ENCODE measurements around the gene SLITRK3.

Gene SLITRK3

GRCh38 chr3:165210727-165211126 lies 14.5 kb upstream of the SLITRK3 start:
- TF ChIP-seq YY1 (IDR thresholded peaks at IDR 0.05; ENCODE audit: insufficient read depth, insufficient read length) (no peak), SUZ12 (IDR thresholded peaks at IDR 0.05; ENCODE audit: extremely low read depth, insufficient read depth, insufficient read length) (no peak), ZNF274 (IDR thresholded peaks at IDR 0.05; ENCODE audit: low read depth, low read length) (no peak)
- Histone ChIP-seq H3K36me3 (ENCODE audit: insufficient read depth, insufficient read length, low read length) (no peaks in the 10 kb centered on the region), H3K4me1 (ENCODE audit: insufficient read depth, insufficient read length) (no peaks in the 10 kb centered on the region), H3K27me3 (ENCODE audit: insufficient read depth, insufficient read length) (peaks cover 9% of the 10 kb centered on the region), H3K9me3 (ENCODE audit: insufficient read depth, low read length) (no peaks in the 10 kb centered on the region), H3K4me3 (ENCODE audit: insufficient read length, low read depth) (no peak overlapping the region), H3K9ac (ENCODE audit: insufficient read length, low read depth) (no peak overlapping the region)
- no peak for DNase-seq (ENCODE audit: low read depth, low spot score)

- TF ChIP-seq SUZ12 (IDR thresholded peaks at IDR 0.05; ENCODE audit: extremely low read depth, insufficient read depth, insufficient read length) (no peak), YY1 (IDR thresholded peaks at IDR 0.05; ENCODE audit: insufficient read depth, insufficient read length) (no peak), ZNF274 (IDR thresholded peaks at IDR 0.05; ENCODE audit: low read depth, low read length) (no peak)
- H3K9ac ChIP-seq (ENCODE audit: insufficient read length, low read depth): no peak overlapping the region
- no peak for DNase-seq (ENCODE audit: low read depth, low spot score)
- H3K36me3 ChIP-seq (ENCODE audit: insufficient read depth, insufficient read length, low read length): no peaks in the 10 kb centered on the region
- H3K4me3 ChIP-seq (ENCODE audit: insufficient read length, low read depth): no peak overlapping the region
- peaks cover 9% of the 10 kb centered on the region for H3K27me3 ChIP-seq (ENCODE audit: insufficient read depth, insufficient read length)
- H3K9me3 ChIP-seq (ENCODE audit: insufficient read depth, low read length): no peaks in the 10 kb centered on the region
- H3K4me1 ChIP-seq (ENCODE audit: insufficient read depth, insufficient read length): no peaks in the 10 kb centered on the region
These were observed 13.9 kb upstream of the SLITRK3 start for GRCh38 chr3:165210132-165210531.

GRCh38 chr3:165206454-165207266 lies 10.5 kb upstream of the SLITRK3 start:
- H3K9ac ChIP-seq (ENCODE audit: insufficient read length, low read depth): no peak overlapping the region
- H3K36me3 ChIP-seq (ENCODE audit: insufficient read depth, insufficient read length, low read length): no peaks in the 10 kb centered on the region
- peak; percentile 69 for DNase-seq (ENCODE audit: low read depth, low spot score)
- H3K4me1 ChIP-seq (ENCODE audit: insufficient read depth, insufficient read length): no peaks in the 10 kb centered on the region
- TF ChIP-seq ZNF274 (IDR thresholded peaks at IDR 0.05; ENCODE audit: low read depth, low read length): no peak
- no peak for TF ChIP-seq YY1 (IDR thresholded peaks at IDR 0.05; ENCODE audit: insufficient read depth, insufficient read length)
- no peak for TF ChIP-seq SUZ12 (IDR thresholded peaks at IDR 0.05; ENCODE audit: extremely low read depth, insufficient read depth, insufficient read length)
- no peaks in the 10 kb centered on the region for H3K9me3 ChIP-seq (ENCODE audit: insufficient read depth, low read length)
- H3K27me3 ChIP-seq (ENCODE audit: insufficient read depth, insufficient read length): peaks cover 9% of the 10 kb centered on the region
- peak overlapping the region; percentile 24 for H3K4me3 ChIP-seq (ENCODE audit: insufficient read length, low read depth)

GRCh38 chr3:165204445-165204844 lies 8.3 kb upstream of the SLITRK3 start:
- no peak for DNase-seq (ENCODE audit: low read depth, low spot score)
- TF ChIP-seq SUZ12 (IDR thresholded peaks at IDR 0.05; ENCODE audit: extremely low read depth, insufficient read depth, insufficient read length): no peak
- TF ChIP-seq YY1 (IDR thresholded peaks at IDR 0.05; ENCODE audit: insufficient read depth, insufficient read length): no peak
- TF ChIP-seq ZNF274 (IDR thresholded peaks at IDR 0.05; ENCODE audit: low read depth, low read length): no peak

GRCh38 chr3:165202995-165203394 lies 6.8 kb upstream of the SLITRK3 start:
- H3K4me3 ChIP-seq (ENCODE audit: insufficient read length, low read depth): no peak overlapping the region
- DNase-seq (ENCODE audit: low read depth, low spot score): no peak
- H3K27me3 ChIP-seq (ENCODE audit: insufficient read depth, insufficient read length): peaks cover 18% of the 10 kb centered on the region
- no peaks in the 10 kb centered on the region for H3K9me3 ChIP-seq (ENCODE audit: insufficient read depth, low read length)
- H3K4me1 ChIP-seq (ENCODE audit: insufficient read depth, insufficient read length): no peaks in the 10 kb centered on the region
- no peak overlapping the region for H3K9ac ChIP-seq (ENCODE audit: insufficient read length, low read depth)
- no peak for TF ChIP-seq YY1 (IDR thresholded peaks at IDR 0.05; ENCODE audit: insufficient read depth, insufficient read length)
- no peak for TF ChIP-seq SUZ12 (IDR thresholded peaks at IDR 0.05; ENCODE audit: extremely low read depth, insufficient read depth, insufficient read length)
- TF ChIP-seq ZNF274 (IDR thresholded peaks at IDR 0.05; ENCODE audit: low read depth, low read length): no peak
- no peaks in the 10 kb centered on the region for H3K36me3 ChIP-seq (ENCODE audit: insufficient read depth, insufficient read length, low read length)

More at GRCh38 chr3:165204445-165204844, 8.3 kb upstream of the SLITRK3 start:
- peaks cover 9% of the 10 kb centered on the region for H3K27me3 ChIP-seq (ENCODE audit: insufficient read depth, insufficient read length)
- no peaks in the 10 kb centered on the region for H3K4me1 ChIP-seq (ENCODE audit: insufficient read depth, insufficient read length)
- H3K4me3 ChIP-seq (ENCODE audit: insufficient read length, low read depth): no peak overlapping the region
- no peaks in the 10 kb centered on the region for H3K36me3 ChIP-seq (ENCODE audit: insufficient read depth, insufficient read length, low read length)
- H3K9ac ChIP-seq (ENCODE audit: insufficient read length, low read depth): no peak overlapping the region
- H3K9me3 ChIP-seq (ENCODE audit: insufficient read depth, low read length): no peaks in the 10 kb centered on the region

- peaks cover 21% of the 10 kb centered on the region for H3K27me3 ChIP-seq (ENCODE audit: insufficient read depth, insufficient read length)
- DNase-seq (ENCODE audit: low read depth, low spot score): no peak
- no peaks in the 10 kb centered on the region for H3K4me1 ChIP-seq (ENCODE audit: insufficient read depth, insufficient read length)
- no peaks in the 10 kb centered on the region for H3K36me3 ChIP-seq (ENCODE audit: insufficient read depth, insufficient read length, low read length)
- H3K9me3 ChIP-seq (ENCODE audit: insufficient read depth, low read length): no peaks in the 10 kb centered on the region
- no peak overlapping the region for H3K9ac ChIP-seq (ENCODE audit: insufficient read length, low read depth)
- TF ChIP-seq YY1 (IDR thresholded peaks at IDR 0.05; ENCODE audit: insufficient read depth, insufficient read length) (no peak), SUZ12 (IDR thresholded peaks at IDR 0.05; ENCODE audit: extremely low read depth, insufficient read depth, insufficient read length) (no peak), ZNF274 (IDR thresholded peaks at IDR 0.05; ENCODE audit: low read depth, low read length) (no peak)
- no peak overlapping the region for H3K4me3 ChIP-seq (ENCODE audit: insufficient read length, low read depth)
These were observed 5.8 kb upstream of the SLITRK3 start for GRCh38 chr3:165201964-165202363.

GRCh38 chr3:165197481-165197800 lies 1.3 kb upstream of the SLITRK3 start:
- Histone ChIP-seq H3K4me3 (ENCODE audit: insufficient read length, low read depth) (peak overlapping the region; percentile 57), H3K27me3 (ENCODE audit: insufficient read depth, insufficient read length) (peaks cover 62% of the 10 kb centered on the region), H3K4me1 (ENCODE audit: insufficient read depth, insufficient read length) (no peaks in the 10 kb centered on the region), H3K9me3 (ENCODE audit: insufficient read depth, low read length) (no peaks in the 10 kb centered on the region), H3K9ac (ENCODE audit: insufficient read length, low read depth) (no peak overlapping the region), H3K36me3 (ENCODE audit: insufficient read depth, insufficient read length, low read length) (no peaks in the 10 kb centered on the region)
- no peak for DNase-seq (ENCODE audit: low read depth, low spot score)
- TF ChIP-seq ZNF274 (IDR thresholded peaks at IDR 0.05; ENCODE audit: low read depth, low read length): no peak
- no peak for TF ChIP-seq SUZ12 (IDR thresholded peaks at IDR 0.05; ENCODE audit: extremely low read depth, insufficient read depth, insufficient read length)
